ENCODE measurements around the gene ANKRD40. TPM values are rescaled to one million over a fixed set of nuclear protein-coding genes. Genes with fewer than 3 reads are reported as not detected.

ANKRD40 gene
- total RNA-seq, 4 donors from 2014 or later, result 44.9 to 122 (median 80.4) TPM

- TF ChIP-seq CTCF (IDR thresholded peaks at IDR 0.05; ENCODE audit: low read depth), result no peak
Observed at GRCh38 chr17:50683434-50684287, 24.1 kb downstream of the ANKRD40 start.

GRCh38 chr17:50682938-50683337 is 24.8 kb downstream of the ANKRD40 start:
- no peak for TF ChIP-seq CTCF (IDR thresholded peaks at IDR 0.05; ENCODE audit: low read depth)

GRCh38 chr17:50682441-50682840 is 25.3 kb downstream of the ANKRD40 start:
- TF ChIP-seq CTCF (IDR thresholded peaks at IDR 0.05; ENCODE audit: low read depth), result no peak

DNA sequence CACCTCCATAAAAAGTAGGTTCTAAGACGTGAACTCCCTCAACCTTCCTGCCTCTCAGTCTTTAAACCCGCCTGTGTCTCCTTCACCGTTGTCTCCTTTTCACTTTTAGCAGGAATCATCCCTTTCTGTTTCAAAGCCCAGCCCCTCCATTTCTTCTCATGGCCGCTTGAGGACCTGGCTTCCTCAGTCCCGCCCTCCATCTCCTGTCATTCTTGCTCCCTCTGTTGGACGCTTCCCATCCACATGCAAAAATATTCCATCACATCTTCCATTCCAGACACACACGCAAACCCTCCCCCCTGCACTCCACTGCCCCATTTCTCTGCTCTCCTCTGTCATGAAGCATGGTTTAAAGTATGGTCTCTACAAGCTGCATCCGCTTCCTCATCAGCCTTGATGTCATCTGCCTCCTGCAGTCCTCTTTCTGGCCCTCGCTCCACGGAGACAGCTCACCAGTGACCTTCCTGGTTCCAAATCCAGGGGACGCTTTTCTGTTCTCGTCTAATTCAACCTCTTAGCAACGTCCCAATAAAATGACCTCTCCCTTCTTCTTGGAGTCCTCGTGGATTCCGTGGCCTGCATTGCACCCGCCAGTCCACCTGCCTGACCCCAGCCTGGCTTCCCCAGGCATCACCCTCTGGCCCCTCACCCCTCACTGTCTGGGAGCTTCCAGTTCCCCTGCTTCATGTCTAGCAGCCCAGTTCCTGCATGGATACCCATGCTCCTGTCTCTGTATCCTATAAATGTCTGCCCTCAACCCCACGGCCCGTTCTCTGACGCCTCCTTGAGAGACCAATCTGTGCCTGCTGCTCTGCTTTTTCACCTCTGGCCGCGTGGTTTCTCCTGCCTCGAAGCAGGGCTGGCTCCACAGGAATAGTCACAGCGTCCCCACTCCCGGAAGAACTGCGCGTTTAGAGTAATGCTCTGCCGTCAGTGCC is 26.2 kb downstream of the ANKRD40 start:
- no peak for TF ChIP-seq CTCF (IDR thresholded peaks at IDR 0.05; ENCODE audit: low read depth)

DNA sequence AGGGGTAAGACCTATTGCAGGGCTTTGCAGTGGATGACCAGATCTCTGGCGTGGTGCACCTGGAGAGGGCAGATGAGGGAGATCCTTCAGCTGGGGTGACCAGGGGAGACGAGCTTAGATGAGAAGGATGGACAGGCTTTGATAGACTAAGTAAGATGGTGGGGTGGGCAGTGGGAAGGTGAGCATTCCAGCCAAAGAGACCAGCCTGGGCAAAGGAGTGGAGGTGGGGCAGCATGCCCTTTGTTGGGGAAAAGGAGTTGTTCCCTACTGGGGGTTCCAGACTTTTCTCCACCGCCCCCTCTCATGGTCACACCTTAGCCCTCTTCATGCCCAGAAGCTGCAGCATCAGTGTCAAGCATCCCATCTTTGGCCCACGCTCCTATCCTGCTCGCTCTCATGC is 27.6 kb downstream of the ANKRD40 start:
- no peak for TF ChIP-seq CTCF (IDR thresholded peaks at IDR 0.05; ENCODE audit: low read depth)

GRCh38 chr17:50679008-50679544 is 28.6 kb downstream of the ANKRD40 start:
- TF ChIP-seq CTCF (IDR thresholded peaks at IDR 0.05; ENCODE audit: low read depth), result no peak
